ENCODE data around the gene KLRC3. TPM values are rescaled to one million over a fixed set of nuclear protein-coding genes. Genes with fewer than 3 reads are reported as not detected.

KLRC3 gene
- 0.39 TPM in 1 of 2 replicates, not detected in the other for total RNA-seq

DNA sequence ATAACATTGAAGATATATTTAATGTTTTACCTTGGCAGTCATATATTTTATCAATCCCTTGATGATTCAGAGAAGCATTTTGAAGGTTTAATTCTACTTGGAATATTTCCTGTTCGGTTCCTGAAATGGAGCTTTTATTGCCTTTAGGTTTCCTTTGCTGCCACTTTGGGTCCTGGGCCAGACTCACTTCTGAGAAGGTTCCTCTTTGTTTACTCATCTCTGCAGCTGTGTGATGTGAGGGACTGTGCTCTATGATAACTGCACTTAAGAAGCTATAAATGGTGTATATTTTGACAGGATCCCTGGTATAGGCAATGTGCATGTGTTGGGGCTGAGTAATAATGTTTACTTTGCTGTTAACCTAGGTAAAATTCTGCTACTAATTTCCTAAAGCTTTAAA lies at the start of gene KLRC3:
TSS of gene KLRC3 (minus strand) at position 262 of the 400 bp plus-strand sequence. CDS start at position 217, 45 bp downstream.

GRCh38 chr12:10453156-10453555 lies 32.8 kb upstream of the KLRC3 start, which contains the start of gene KLRC1:
KLRC1 (minus strand) TSS chr12:10453377; CDS start chr12:10451156, 2,221 bp downstream.

GRCh38 chr12:10435816-10436215 lies 15.4 kb upstream of the KLRC3 start, which contains the start of gene KLRC2:
KLRC2 (minus strand) TSS chr12:10436010; CDS start chr12:10435986, 24 bp downstream.

DNA sequence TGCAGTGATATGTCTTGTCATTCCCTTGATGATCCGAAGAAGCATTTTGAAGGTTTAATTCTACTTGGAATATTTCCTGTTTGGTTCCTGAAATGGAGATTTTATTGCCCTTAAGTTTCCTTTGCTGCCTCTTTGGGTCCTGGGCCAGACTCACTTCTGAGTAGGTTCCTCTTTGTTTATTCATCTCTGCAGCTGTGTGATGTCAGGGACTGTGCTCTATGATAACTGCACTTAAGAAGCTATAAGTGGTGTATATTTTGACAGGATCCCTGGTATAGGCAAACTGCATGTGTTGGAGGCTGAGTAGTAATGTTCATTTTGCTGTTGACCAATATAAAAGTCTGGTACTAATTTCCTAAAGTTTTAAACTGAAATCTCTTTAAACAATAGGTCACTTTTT lies 11.0 kb downstream of the KLRC3 start, which contains the start of gene KLRC4:
TSS of gene KLRC4 (minus strand) at position 366 of the 400 bp plus-strand sequence. CDS start at position 184, 182 bp downstream.

GRCh38 chr12:10389904-10390303 lies 30.5 kb downstream of the KLRC3 start, which contains the start of gene KLRK1:
KLRK1 (minus strand) TSS chr12:10390041; CDS start chr12:10388810, 1,231 bp downstream.

Other genes starting within 250 kb of the KLRC3 start
- 4.0 and 10.1 TPM in 2 replicates for gene OLR1, start 248.5 kb downstream of the KLRC3 start, total RNA-seq
- gene TMEM52B, start 241.6 kb downstream of the KLRC3 start, total RNA-seq, result 3.8 and 13.8 TPM in 2 replicates
- 69.3 and 89.6 TPM in 2 replicates for gene GABARAPL1, start 207.7 kb downstream of the KLRC3 start, total RNA-seq
- under 0.01 and 0.64 TPM in 2 replicates for gene KLRD1, start 112.7 kb downstream of the KLRC3 start, total RNA-seq
- 0.08 TPM in 1 of 2 replicates, not detected in the other for gene KLRK1, start 30.6 kb downstream of the KLRC3 start, total RNA-seq
- not detected in 2 replicates for gene KLRC4, start 10.8 kb downstream of the KLRC3 start, total RNA-seq
- gene KLRC2, start 15.4 kb upstream of the KLRC3 start, total RNA-seq, result not detected in 2 replicates
- not detected in 2 replicates for gene KLRC1, start 32.8 kb upstream of the KLRC3 start, total RNA-seq
- 0.78 and 1.3 TPM in 2 replicates for gene EIF2S3B, start 85.3 kb upstream of the KLRC3 start, total RNA-seq
- gene MAGOHB, start 193.0 kb upstream of the KLRC3 start, total RNA-seq, result 31.0 and 44.9 TPM in 2 replicates

Measured in epithelial cell of alveolus of lung (primary cell).